Natural killer cell (primary cell): ENCODE data around the gene EIF3A. TPM values are rescaled to one million over a fixed set of nuclear protein-coding genes. Genes with fewer than 3 reads are reported as not detected.

Experiments
- ATAC-seq, 3 donors: fragments of 150-1000 bp in 2 of 3; fragments of 200-7000 bp in 1 of 3; cut with Tn5 transposase; 1 replicate in 1 of 3; 2 replicates in 2 of 3; pipeline ENCODE4 v1.10.0; 2021; ENCODE audit warnings: mild to moderate bottlenecking in 2 of 3, moderate library complexity in 2 of 3
- DNase-seq, 2 donors: peaks; one replicate each; pipeline versions ENCODE4 v3.0.0 to v3.0.0-alpha.2; 2013 to 2021; ENCODE audit warnings: mixed read lengths in 1 of 2
- H3K27ac ChIP-seq: one replicate; pipeline ENCODE4 v1.5.1; 2013; ENCODE audit warnings: mild to moderate bottlenecking, low read length
- H3K27me3 ChIP-seq: one replicate; pipeline ENCODE4 v1.6.1; 2013; ENCODE audit warnings: low read length; ENCODE audit not compliant: control insufficient read depth, insufficient read depth
- H3K36me3 ChIP-seq: one replicate; pipeline ENCODE4 v1.6.1; 2013; ENCODE audit warnings: low read length; ENCODE audit not compliant: control insufficient read depth, insufficient read depth
- H3K4me1 ChIP-seq: one replicate; pipeline ENCODE4 v1.6.1; 2013; ENCODE audit warnings: low read length; ENCODE audit not compliant: control insufficient read depth, insufficient read depth
- H3K4me3 ChIP-seq: one replicate; pipeline ENCODE4 v1.5.1; 2013; ENCODE audit warnings: low read length
- H3K9me3 ChIP-seq: one replicate; pipeline ENCODE4 v1.6.1; 2013; ENCODE audit warnings: low read length; ENCODE audit not compliant: control insufficient read depth, insufficient read depth
- H3K27ac Mint-ChIP-seq, 2 donors: one replicate each; pipeline ENCODE4 v1.8.0; 2022; ENCODE audit warnings: mild to moderate bottlenecking in 2 of 2, mixed read lengths in 2 of 2, moderate library complexity in 1 of 2
- H3K27me3 Mint-ChIP-seq, 2 donors: one replicate each; pipeline ENCODE4 v1.8.0; 2022; ENCODE audit warnings: low read depth in 2 of 2, mixed read lengths in 2 of 2
- H3K36me3 Mint-ChIP-seq: one replicate; pipeline ENCODE4 v1.8.0; 2022; ENCODE audit warnings: mixed read lengths
- H3K4me1 Mint-ChIP-seq, 2 donors: one replicate each; pipeline ENCODE4 v1.8.0; 2022; ENCODE audit warnings: mixed read lengths in 2 of 2
- H3K4me3 Mint-ChIP-seq: one replicate; pipeline ENCODE4 v1.8.0; 2022; ENCODE audit warnings: mild to moderate bottlenecking, moderate library complexity, mixed read lengths
- H3K9me3 Mint-ChIP-seq, 2 donors: one replicate each; pipeline ENCODE4 v1.8.0; 2022; ENCODE audit warnings: mixed read lengths in 2 of 2
- CTCF ChIP-seq: fragments of 200-600 bp; IDR thresholded peaks from one replicate; pipeline ENCODE4 v1.8.0; 2022; ENCODE audit warnings: antibody characterized with exemption
- WGBS: methylation state at CpG from one replicate; pipeline ENCODE4 v1.1.7; 2013; ENCODE audit warnings: missing lambda C conversion rate; ENCODE audit not compliant: insufficient coverage; 5-methylcytosine and 5-hydroxymethylcytosine counted together
- intact Hi-C: fragments of 100-400 bp; cut with micrococcal nuclease; formaldehyde crosslinking; loops from one replicate; pipeline ENCODE4 v1.14.2; 2022
- total RNA-seq, 4 donors: library from RNA; stranded (reverse); fragments of 120-200 nt in 1 of 4; gene quantifications; one replicate each; pipeline versions ENCODE4 v1.2.3 to v1.2.4, GENCODE V29; 2013 to 2022

EIF3A gene
- total RNA-seq, 3 donors from 2014 or later (not counting 1 experiment from before 2014, with no cell fraction given) = 102 to 115 (median 110) TPM

- Mint-ChIP-seq H3K9me3 (no peaks in the 10 kb centered on the region), H3K27me3 (no peaks in the 10 kb centered on the region), H3K4me3 (peak overlapping the region; percentile 97), H3K27ac (peak overlapping the region; percentile 87 to 99), H3K36me3 (no peaks in the 10 kb centered on the region), H3K4me1 (peaks cover 46 to 50% of the 10 kb centered on the region in 2 donors)
- intact Hi-C loops = no loop called here
- H3K4me1 ChIP-seq = peaks cover 37% of the 10 kb centered on the region
- no peaks in the 10 kb centered on the region for H3K27me3 ChIP-seq
- 47% methylated on average over 5 of the region's 10 CpGs for WGBS
- peak overlapping the region; percentile 97 for H3K27ac ChIP-seq
- no peak for ATAC-seq
- H3K4me3 ChIP-seq = peak overlapping the region; percentile 97
- H3K36me3 ChIP-seq = peaks cover 4% of the 10 kb centered on the region
- H3K9me3 ChIP-seq = no peaks in the 10 kb centered on the region
- DNase-seq = no peak
- TF ChIP-seq CTCF = no peak
Observed at GRCh38 chr10:119078422-119079179, 2.0 kb downstream of the EIF3A start.

GRCh38 chr10:119073584-119073983, 7.0 kb downstream of the EIF3A start:
- intact Hi-C loops = no loop called here
- Mint-ChIP-seq H3K9me3 (no peaks in the 10 kb centered on the region), H3K4me3 (peak overlapping the region; percentile 15), H3K27ac (peak overlapping the region; percentile 69 to 88), H3K36me3 (peaks cover 12% of the 10 kb centered on the region), H3K27me3 (no peaks in the 10 kb centered on the region), H3K4me1 (peaks cover 35 to 36% of the 10 kb centered on the region in 2 donors)
- peaks cover 43% of the 10 kb centered on the region for H3K36me3 ChIP-seq
- H3K27ac ChIP-seq = no peak overlapping the region
- H3K27me3 ChIP-seq = no peaks in the 10 kb centered on the region
- H3K9me3 ChIP-seq = no peaks in the 10 kb centered on the region
- 86% methylated on average over 6 of the region's 6 CpGs for WGBS
- DNase-seq = no peak
- H3K4me3 ChIP-seq = no peak overlapping the region
- no peak for TF ChIP-seq CTCF
- H3K4me1 ChIP-seq = peaks cover 30% of the 10 kb centered on the region
- ATAC-seq = no peak

GRCh38 chr10:119070395-119071165, 10.0 kb downstream of the EIF3A start:
- no peak for TF ChIP-seq CTCF
- Histone ChIP-seq H3K4me1 (peaks cover 12% of the 10 kb centered on the region), H3K27ac (no peak overlapping the region), H3K36me3 (peaks cover 64% of the 10 kb centered on the region), H3K4me3 (no peak overlapping the region), H3K9me3 (no peaks in the 10 kb centered on the region), H3K27me3 (no peaks in the 10 kb centered on the region)
- whole genome bisulfite sequencing = 97% methylated on average over 5 of the region's 9 CpGs
- peaks cover 21 to 22% of the 10 kb centered on the region in 2 donors for H3K4me1 Mint-ChIP-seq
- H3K27me3 Mint-ChIP-seq = no peaks in the 10 kb centered on the region
- no peaks in the 10 kb centered on the region for H3K9me3 Mint-ChIP-seq
- ATAC-seq (no peak), DNase-seq (no peak)
- intact Hi-C loops = no loop called here
- H3K36me3 Mint-ChIP-seq = peaks cover 19% of the 10 kb centered on the region
- no peak overlapping the region for H3K4me3 Mint-ChIP-seq
- H3K27ac Mint-ChIP-seq = peak overlapping the region; percentile 22 to 40
